Measurements from ENCODE around the gene HOXB4. TPM values are rescaled to one million over a fixed set of nuclear protein-coding genes. Genes with fewer than 3 reads are reported as not detected.
"Not testable (repeated sequence)": the region's sequence is repeated elsewhere in the genome, so short reads cannot be mapped to it uniquely, and the experiment has no call there.

Gene HOXB4
- total RNA-seq, 4 donors from 2014 or later, result 1.8 to 6.6 (median 5.1) TPM

- Histone ChIP-seq H3K27ac (peak overlapping the region in 1 of 4 donors; percentile 1), H3K4me1 (peaks cover 0 to 5% (median 0%) of the 10 kb centered on the region in 4 donors), H3K27me3 (no peaks in the 10 kb centered on the region), H3K9me3 (no peaks in the 10 kb centered on the region), H3K36me3 (no peaks in the 10 kb centered on the region), H3K4me3 (no peak overlapping the region)
- TF ChIP-seq POLR2A (IDR thresholded peaks at IDR 0.05) (no peak), CTCF (IDR thresholded peaks at IDR 0.05) (no peak)
- no peak for DNase-seq
Observed at GRCh38 chr17:48540213-48540612, 37.9 kb downstream of the HOXB4 start.

- H3K27ac ChIP-seq, result no peak overlapping the region
- TF ChIP-seq POLR2A (IDR thresholded peaks at IDR 0.05), result no peak
- TF ChIP-seq CTCF (IDR thresholded peaks at IDR 0.05), result no peak
- H3K27me3 ChIP-seq, result no peaks in the 10 kb centered on the region
- H3K4me3 ChIP-seq, result no peak overlapping the region
- H3K9me3 ChIP-seq, result no peaks in the 10 kb centered on the region
- no peaks in the 10 kb centered on the region for H3K36me3 ChIP-seq
- no peak for DNase-seq
- H3K4me1 ChIP-seq, result peaks cover 0 to 5% (median 0%) of the 10 kb centered on the region in 4 donors
Observed at GRCh38 chr17:48539177-48539576, 39.0 kb downstream of the HOXB4 start.

GRCh38 chr17:48537316-48537715, 40.8 kb downstream of the HOXB4 start:
- no peak for TF ChIP-seq CTCF (IDR thresholded peaks at IDR 0.05)
- TF ChIP-seq POLR2A (IDR thresholded peaks at IDR 0.05), result no peak
- no peaks in the 10 kb centered on the region for H3K27me3 ChIP-seq
- no peaks in the 10 kb centered on the region for H3K4me1 ChIP-seq
- H3K36me3 ChIP-seq, result no peaks in the 10 kb centered on the region
- H3K4me3 ChIP-seq, result no peak overlapping the region
- H3K27ac ChIP-seq, result no peak overlapping the region
- DNase-seq, result no peak
- H3K9me3 ChIP-seq, result no peaks in the 10 kb centered on the region

- not testable (repeated sequence) for DNase-seq, H3K36me3 ChIP-seq, H3K27ac ChIP-seq, H3K4me3 ChIP-seq, H3K27me3 ChIP-seq, H3K4me1 ChIP-seq, H3K9me3 ChIP-seq
Observed at GRCh38 chr17:48535793-48536559, 42.2 kb downstream of the HOXB4 start.

GRCh38 chr17:48532261-48532660, 45.9 kb downstream of the HOXB4 start:
- H3K36me3 ChIP-seq, result no peaks in the 10 kb centered on the region
- no peaks in the 10 kb centered on the region for H3K27me3 ChIP-seq
- no peak for TF ChIP-seq POLR2A (IDR thresholded peaks at IDR 0.05)
- no peak for TF ChIP-seq CTCF (IDR thresholded peaks at IDR 0.05)
- H3K4me1 ChIP-seq, result no peaks in the 10 kb centered on the region
- DNase-seq, result peak in 1 of 3 donors; percentile 19
- no peak overlapping the region for H3K4me3 ChIP-seq
- H3K9me3 ChIP-seq, result no peaks in the 10 kb centered on the region
- H3K27ac ChIP-seq, result no peak overlapping the region

- H3K27me3 ChIP-seq, result no peaks in the 10 kb centered on the region
- H3K4me3 ChIP-seq, result no peak within 1 kb of the TSS
- no peak for DNase-seq
- H3K27ac ChIP-seq, result no peak within 1 kb of the TSS
- no peaks in the 10 kb centered on the region for H3K36me3 ChIP-seq
- H3K4me1 ChIP-seq, result peaks cover 0 to 6% (median 0%) of the 10 kb centered on the region in 4 donors
- no peak for TF ChIP-seq CTCF (IDR thresholded peaks at IDR 0.05)
- TF ChIP-seq POLR2A (IDR thresholded peaks at IDR 0.05), result no peak
- no peaks in the 10 kb centered on the region for H3K9me3 ChIP-seq
Observed at GRCh38 chr17:48530887-48531272, 47.3 kb downstream of the HOXB4 start, which contains the start of gene HOXB1. HOXB1 (minus strand) TSS chr17:48531011; CDS start chr17:48530904, 107 bp downstream.

Data from Peyer's patch (tissue), 4 donors.